ENCODE results near the gene C2CD3.
"Not testable (repeated sequence)": the region's sequence is repeated elsewhere in the genome, so short reads cannot be mapped to it uniquely, and the experiment has no call there.

Gene C2CD3

GRCh38 chr11:74120260-74121035 lies 50.4 kb downstream of the C2CD3 start:
- not testable (repeated sequence) for DNase-seq

- DNase-seq = no peak
These were observed 54.1 kb downstream of the C2CD3 start for GRCh38 chr11:74116719-74117118.

GRCh38 chr11:74112877-74113276 lies 57.9 kb downstream of the C2CD3 start:
- DNase-seq = no peak

GRCh38 chr11:74106124-74106523 lies 64.7 kb downstream of the C2CD3 start:
- no peak for DNase-seq

GRCh38 chr11:74102321-74102720 lies 68.5 kb downstream of the C2CD3 start:
- DNase-seq = no peak

- DNase-seq = no peak
These were observed 70.1 kb downstream of the C2CD3 start for GRCh38 chr11:74100735-74101134.

GRCh38 chr11:74100231-74100630 lies 70.6 kb downstream of the C2CD3 start:
- no peak for DNase-seq

GRCh38 chr11:74097686-74098237 lies 73.0 kb downstream of the C2CD3 start:
- DNase-seq = no peak

- DNase-seq = no peak
These were observed 76.4 kb downstream of the C2CD3 start for GRCh38 chr11:74094393-74094792.

GRCh38 chr11:74092425-74092824 lies 78.4 kb downstream of the C2CD3 start:
- no peak for DNase-seq

GRCh38 chr11:74091549-74091948 lies 79.3 kb downstream of the C2CD3 start:
- no peak for DNase-seq

GRCh38 chr11:74090701-74091100 lies 80.1 kb downstream of the C2CD3 start:
- no peak for DNase-seq

GRCh38 chr11:74086242-74086884 lies 84.4 kb downstream of the C2CD3 start:
- no peak for DNase-seq

- no peak for DNase-seq
These were observed 85.3 kb downstream of the C2CD3 start for GRCh38 chr11:74085542-74085892.

GRCh38 chr11:74084796-74085541 lies 85.8 kb downstream of the C2CD3 start:
- DNase-seq = no peak

- DNase-seq = not testable (repeated sequence)
These were observed 86.9 kb downstream of the C2CD3 start for GRCh38 chr11:74083927-74084326.

GRCh38 chr11:74081428-74081827 lies 89.4 kb downstream of the C2CD3 start:
- DNase-seq = no peak

- DNase-seq = no peak
These were observed 93.6 kb downstream of the C2CD3 start for GRCh38 chr11:74077193-74077592.

- no peak for DNase-seq
These were observed 98.1 kb downstream of the C2CD3 start for GRCh38 chr11:74072721-74073120.

GRCh38 chr11:74072286-74072685 lies 98.5 kb downstream of the C2CD3 start:
- DNase-seq = no peak

GRCh38 chr11:74070723-74071492 lies 99.9 kb downstream of the C2CD3 start:
- DNase-seq = no peak

- DNase-seq = no peak
These were observed 101.4 kb downstream of the C2CD3 start for GRCh38 chr11:74069146-74070046.
